ENCODE data around the gene GATA3.

- TF ChIP-seq, protein P1, sequence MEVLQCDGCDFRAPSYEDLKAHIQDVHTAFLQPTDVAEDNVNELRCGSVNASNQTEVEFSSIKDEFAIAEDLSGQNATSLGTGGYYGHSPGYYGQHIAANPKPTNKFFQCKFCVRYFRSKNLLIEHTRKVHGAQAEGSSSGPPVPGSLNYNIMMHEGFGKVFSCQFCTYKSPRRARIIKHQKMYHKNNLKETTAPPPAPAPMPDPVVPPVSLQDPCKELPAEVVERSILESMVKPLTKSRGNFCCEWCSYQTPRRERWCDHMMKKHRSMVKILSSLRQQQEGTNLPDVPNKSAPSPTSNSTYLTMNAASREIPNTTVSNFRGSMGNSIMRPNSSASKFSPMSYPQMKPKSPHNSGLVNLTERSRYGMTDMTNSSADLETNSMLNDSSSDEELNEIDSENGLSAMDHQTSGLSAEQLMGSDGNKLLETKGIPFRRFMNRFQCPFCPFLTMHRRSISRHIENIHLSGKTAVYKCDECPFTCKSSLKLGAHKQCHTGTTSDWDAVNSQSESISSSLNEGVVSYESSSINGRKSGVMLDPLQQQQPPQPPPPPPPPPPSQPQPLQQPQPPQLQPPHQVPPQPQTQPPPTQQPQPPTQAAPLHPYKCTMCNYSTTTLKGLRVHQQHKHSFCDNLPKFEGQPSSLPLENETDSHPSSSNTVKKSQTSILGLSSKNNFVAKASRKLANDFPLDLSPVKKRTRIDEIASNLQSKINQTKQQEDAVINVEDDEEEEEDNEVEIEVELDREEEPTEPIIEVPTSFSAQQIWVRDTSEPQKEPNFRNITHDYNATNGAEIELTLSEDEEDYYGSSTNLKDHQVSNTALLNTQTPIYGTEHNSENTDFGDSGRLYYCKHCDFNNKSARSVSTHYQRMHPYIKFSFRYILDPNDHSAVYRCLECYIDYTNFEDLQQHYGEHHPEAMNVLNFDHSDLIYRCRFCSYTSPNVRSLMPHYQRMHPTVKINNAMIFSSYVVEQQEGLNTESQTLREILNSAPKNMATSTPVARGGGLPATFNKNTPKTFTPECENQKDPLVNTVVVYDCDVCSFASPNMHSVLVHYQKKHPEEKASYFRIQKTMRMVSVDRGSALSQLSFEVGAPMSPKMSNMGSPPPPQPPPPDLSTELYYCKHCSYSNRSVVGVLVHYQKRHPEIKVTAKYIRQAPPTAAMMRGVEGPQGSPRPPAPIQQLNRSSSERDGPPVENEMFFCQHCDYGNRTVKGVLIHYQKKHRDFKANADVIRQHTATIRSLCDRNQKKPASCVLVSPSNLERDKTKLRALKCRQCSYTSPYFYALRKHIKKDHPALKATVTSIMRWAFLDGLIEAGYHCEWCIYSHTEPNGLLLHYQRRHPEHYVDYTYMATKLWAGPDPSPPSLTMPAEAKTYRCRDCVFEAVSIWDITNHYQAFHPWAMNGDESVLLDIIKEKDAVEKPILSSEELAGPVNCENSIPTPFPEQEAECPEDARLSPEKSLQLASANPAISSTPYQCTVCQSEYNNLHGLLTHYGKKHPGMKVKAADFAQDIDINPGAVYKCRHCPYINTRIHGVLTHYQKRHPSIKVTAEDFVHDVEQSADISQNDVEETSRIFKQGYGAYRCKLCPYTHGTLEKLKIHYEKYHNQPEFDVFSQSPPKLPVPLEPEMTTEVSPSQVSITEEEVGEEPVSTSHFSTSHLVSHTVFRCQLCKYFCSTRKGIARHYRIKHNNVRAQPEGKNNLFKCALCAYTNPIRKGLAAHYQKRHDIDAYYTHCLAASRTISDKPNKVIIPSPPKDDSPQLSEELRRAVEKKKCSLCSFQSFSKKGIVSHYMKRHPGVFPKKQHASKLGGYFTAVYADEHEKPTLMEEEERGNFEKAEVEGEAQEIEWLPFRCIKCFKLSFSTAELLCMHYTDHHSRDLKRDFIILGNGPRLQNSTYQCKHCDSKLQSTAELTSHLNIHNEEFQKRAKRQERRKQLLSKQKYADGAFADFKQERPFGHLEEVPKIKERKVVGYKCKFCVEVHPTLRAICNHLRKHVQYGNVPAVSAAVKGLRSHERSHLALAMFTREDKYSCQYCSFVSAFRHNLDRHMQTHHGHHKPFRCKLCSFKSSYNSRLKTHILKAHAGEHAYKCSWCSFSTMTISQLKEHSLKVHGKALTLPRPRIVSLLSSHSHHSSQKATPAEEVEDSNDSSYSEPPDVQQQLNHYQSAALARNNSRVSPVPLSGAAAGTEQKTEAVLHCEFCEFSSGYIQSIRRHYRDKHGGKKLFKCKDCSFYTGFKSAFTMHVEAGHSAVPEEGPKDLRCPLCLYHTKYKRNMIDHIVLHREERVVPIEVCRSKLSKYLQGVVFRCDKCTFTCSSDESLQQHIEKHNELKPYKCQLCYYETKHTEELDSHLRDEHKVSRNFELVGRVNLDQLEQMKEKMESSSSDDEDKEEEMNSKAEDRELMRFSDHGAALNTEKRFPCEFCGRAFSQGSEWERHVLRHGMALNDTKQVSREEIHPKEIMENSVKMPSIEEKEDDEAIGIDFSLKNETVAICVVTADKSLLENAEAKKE (CRISPR knock-in tag; IDR thresholded peaks at IDR 0.05), result no peak
- no peak for TF ChIP-seq POLR2AphosphoS5 (IDR thresholded peaks at IDR 0.05; ENCODE audit: low read depth)
- TF ChIP-seq, protein P2, sequence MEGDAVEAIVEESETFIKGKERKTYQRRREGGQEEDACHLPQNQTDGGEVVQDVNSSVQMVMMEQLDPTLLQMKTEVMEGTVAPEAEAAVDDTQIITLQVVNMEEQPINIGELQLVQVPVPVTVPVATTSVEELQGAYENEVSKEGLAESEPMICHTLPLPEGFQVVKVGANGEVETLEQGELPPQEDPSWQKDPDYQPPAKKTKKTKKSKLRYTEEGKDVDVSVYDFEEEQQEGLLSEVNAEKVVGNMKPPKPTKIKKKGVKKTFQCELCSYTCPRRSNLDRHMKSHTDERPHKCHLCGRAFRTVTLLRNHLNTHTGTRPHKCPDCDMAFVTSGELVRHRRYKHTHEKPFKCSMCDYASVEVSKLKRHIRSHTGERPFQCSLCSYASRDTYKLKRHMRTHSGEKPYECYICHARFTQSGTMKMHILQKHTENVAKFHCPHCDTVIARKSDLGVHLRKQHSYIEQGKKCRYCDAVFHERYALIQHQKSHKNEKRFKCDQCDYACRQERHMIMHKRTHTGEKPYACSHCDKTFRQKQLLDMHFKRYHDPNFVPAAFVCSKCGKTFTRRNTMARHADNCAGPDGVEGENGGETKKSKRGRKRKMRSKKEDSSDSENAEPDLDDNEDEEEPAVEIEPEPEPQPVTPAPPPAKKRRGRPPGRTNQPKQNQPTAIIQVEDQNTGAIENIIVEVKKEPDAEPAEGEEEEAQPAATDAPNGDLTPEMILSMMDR (conservative IDR thresholded peaks at IDR 0.05; ENCODE audit: low read depth in 2 of 2), result no peak
- no peak for TF ChIP-seq EZH2 (IDR thresholded peaks at IDR 0.05; ENCODE audit: low read depth, unreplicated experiment)
- TF ChIP-seq REST (IDR thresholded peaks at IDR 0.05; ENCODE audit: unreplicated experiment), result no peak
- no peak for TF ChIP-seq NANOG (IDR thresholded peaks at IDR 0.05; ENCODE audit: borderline replicate concordance)
- no peak for TF ChIP-seq EZH2phosphoT487 (IDR thresholded peaks at IDR 0.05; ENCODE audit: unreplicated experiment)
- TF ChIP-seq JUNB (IDR thresholded peaks at IDR 0.05; ENCODE audit: unreplicated experiment), result no peak
Measured at GRCh38 chr10:8006274-8006999, 48.1 kb upstream of the GATA3 start.

Data from GM23338 (cell line).